ENCODE results near the gene PRAMEF11. TPM values are rescaled to one million over a fixed set of nuclear protein-coding genes. Genes with fewer than 3 reads are reported as not detected.

The PRAMEF11 gene
- total and polyA plus RNA-seq, 2 of the 13 experiments (the other 11 are each of a cell fraction or from before 2014, with no cell fraction given), result not detected

GRCh38 chr1:12775443-12775842 is 55.8 kb downstream of the PRAMEF11 start:
- no peak for DNase-seq (ENCODE audit: low spot score)
- TF ChIP-seq RAD21 (CRISPR knock-in tag; IDR thresholded peaks at IDR 0.05), result no peak
- Histone ChIP-seq H3K9me3 (ENCODE audit: low read length) (no peaks in the 10 kb centered on the region), H3K79me2 (ENCODE audit: insufficient read depth, low read length) (no peaks in the 10 kb centered on the region), H3K27ac (ENCODE audit: extremely low read length, insufficient read depth, low read length) (no peak overlapping the region), H3K27me3 (ENCODE audit: control insufficient read depth in 1 of 2, insufficient read depth in 2 of 2, low read length in 2 of 2) (peaks cover 6 to 64% of the 10 kb centered on the region in 2 experiments), H2AFZ (ENCODE audit: low read length) (no peak overlapping the region), H3K4me2 (ENCODE audit: low read depth, low read length) (no peak overlapping the region), H4K20me1 (ENCODE audit: insufficient read depth, low read length) (no peaks in the 10 kb centered on the region), H3K36me3 (replicated peaks in 1 of 2; ENCODE audit: control insufficient read depth in 1 of 2, insufficient read depth in 2 of 2, low read length in 2 of 2) (no peaks in the 10 kb centered on the region), H3K4me1 (ENCODE audit: insufficient read depth, low read length) (no peaks in the 10 kb centered on the region), H3K4me3 (replicated peaks in 1 of 3; ENCODE audit: insufficient read depth in 1 of 3, low read depth in 2 of 3, low read length in 3 of 3) (no peak overlapping the region), H3K9ac (ENCODE audit: insufficient read depth, low read depth, low read length) (no peak overlapping the region)
- no TSS peak for BruUV-seq (replicated peaks)
- ChIA-PET CTCF (ENCODE audit: low intra/inter-chr PET ratio, low total read pairs) (no interaction called here), POLR2A (no interaction called here)
- 6% methylated on average over 8 of the region's 8 CpGs for WGBS (ENCODE audit: low lambda C conversion rate)
- ATAC-seq, result no peak
- intact Hi-C loops (cut with micrococcal nuclease; ENCODE audit: unreplicated experiment), result no loop called here
- FAIRE-seq, result no peak
- in situ Hi-C loops (cut with HindIII; ENCODE audit: extremely low pct_ligation_motif_present, low pct_unique_long_range_greater_than_20kb), result loop anchor here (10.0 kb wide), 1 partner anchor 501 kb away; no protein-coding TSS in a partner anchor

DNA sequence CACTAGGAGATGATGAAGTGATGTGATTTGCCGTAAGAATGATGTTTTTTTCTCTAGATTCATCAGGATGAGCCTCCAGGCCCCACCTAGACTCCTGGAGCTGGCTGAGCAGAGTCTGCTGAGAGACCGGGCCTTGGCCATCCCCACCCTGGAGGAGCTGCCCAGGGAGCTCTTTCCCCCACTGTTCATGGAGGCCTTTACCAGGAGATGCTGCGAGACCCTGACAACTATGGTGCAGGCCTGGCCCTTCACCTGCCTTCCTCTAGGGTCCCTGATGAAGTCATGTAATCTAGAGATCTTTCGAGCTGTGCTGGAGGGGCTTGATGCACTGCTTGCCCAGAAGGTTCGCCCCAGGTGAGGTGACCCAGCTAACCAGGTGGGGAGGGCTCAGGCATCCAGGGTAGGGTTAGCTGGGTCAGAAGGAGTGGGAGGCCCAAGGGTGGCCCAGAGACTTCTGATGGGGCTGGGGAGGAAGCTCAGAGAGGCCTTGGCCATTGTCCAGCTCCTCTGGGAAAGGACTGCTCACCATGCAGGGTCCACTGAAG is 56.3 kb downstream of the PRAMEF11 start:
- CTCF ChIA-PET (ENCODE audit: low intra/inter-chr PET ratio, low total read pairs), result no interaction called here
- TF ChIP-seq TEAD2 (CRISPR knock-in tag; IDR thresholded peaks at IDR 0.05) (no peak), AKNA (CRISPR knock-in tag; IDR thresholded peaks at IDR 0.05; ENCODE audit: borderline replicate concordance) (no peak), PBX2 (CRISPR knock-in tag; IDR thresholded peaks at IDR 0.05) (no peak), HOMEZ (CRISPR knock-in tag; IDR thresholded peaks at IDR 0.05; ENCODE audit: low read depth) (no peak), ATAD3A (CRISPR knock-in tag; IDR thresholded peaks at IDR 0.05) (no peak)
- TF ChIP-seq, protein P1, sequence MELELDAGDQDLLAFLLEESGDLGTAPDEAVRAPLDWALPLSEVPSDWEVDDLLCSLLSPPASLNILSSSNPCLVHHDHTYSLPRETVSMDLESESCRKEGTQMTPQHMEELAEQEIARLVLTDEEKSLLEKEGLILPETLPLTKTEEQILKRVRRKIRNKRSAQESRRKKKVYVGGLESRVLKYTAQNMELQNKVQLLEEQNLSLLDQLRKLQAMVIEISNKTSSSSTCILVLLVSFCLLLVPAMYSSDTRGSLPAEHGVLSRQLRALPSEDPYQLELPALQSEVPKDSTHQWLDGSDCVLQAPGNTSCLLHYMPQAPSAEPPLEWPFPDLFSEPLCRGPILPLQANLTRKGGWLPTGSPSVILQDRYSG (CRISPR knock-in tag; IDR thresholded peaks at IDR 0.05), result no peak

More for the DNA sequence above, 56.3 kb downstream of the PRAMEF11 start:
- H2AFZ ChIP-seq (ENCODE audit: low read length), result no peak overlapping the region
- in situ Hi-C loops (cut with HindIII; ENCODE audit: extremely low pct_ligation_motif_present, low pct_unique_long_range_greater_than_20kb) (loop anchor here (10.0 kb wide), 1 partner anchor 500 kb away; no protein-coding TSS in a partner anchor), intact Hi-C loops (cut with micrococcal nuclease; ENCODE audit: unreplicated experiment) (no loop called here)
- peaks cover 6 to 64% of the 10 kb centered on the region in 2 experiments for H3K27me3 ChIP-seq (ENCODE audit: control insufficient read depth in 1 of 2, insufficient read depth in 2 of 2, low read length in 2 of 2)
- H3K27ac ChIP-seq (ENCODE audit: extremely low read length, insufficient read depth, low read length), result no peak overlapping the region
- H4K20me1 ChIP-seq (ENCODE audit: insufficient read depth, low read length), result no peaks in the 10 kb centered on the region
- no peaks in the 10 kb centered on the region for H3K4me1 ChIP-seq (ENCODE audit: insufficient read depth, low read length)
- no peak overlapping the region for H3K9ac ChIP-seq (ENCODE audit: insufficient read depth, low read depth, low read length)
- no peak overlapping the region for H3K4me2 ChIP-seq (ENCODE audit: low read depth, low read length)
- no TSS peak for BruUV-seq (replicated peaks)
- no peaks in the 10 kb centered on the region for H3K9me3 ChIP-seq (ENCODE audit: low read length)
- no peak overlapping the region for H3K4me3 ChIP-seq (replicated peaks in 1 of 3; ENCODE audit: insufficient read depth in 1 of 3, low read depth in 2 of 3, low read length in 3 of 3)
- no peak for DNase-seq (ENCODE audit: low spot score)
- ATAC-seq, result no peak
- 5% methylated on average over 4 of the region's 5 CpGs for WGBS (ENCODE audit: low lambda C conversion rate)
- no peaks in the 10 kb centered on the region for H3K36me3 ChIP-seq (replicated peaks in 1 of 2; ENCODE audit: control insufficient read depth in 1 of 2, insufficient read depth in 2 of 2, low read length in 2 of 2)
- FAIRE-seq, result no peak
- H3K79me2 ChIP-seq (ENCODE audit: insufficient read depth, low read length), result no peaks in the 10 kb centered on the region
- POLR2A ChIA-PET, result no interaction called here
